ENCODE measurements around the gene CEP97. TPM values are rescaled to one million over a fixed set of nuclear protein-coding genes. Genes with fewer than 3 reads are reported as not detected.

Gene CEP97
- total RNA-seq, 2 donors from 2014 or later: 13.7 to 21.3 TPM

DNA sequence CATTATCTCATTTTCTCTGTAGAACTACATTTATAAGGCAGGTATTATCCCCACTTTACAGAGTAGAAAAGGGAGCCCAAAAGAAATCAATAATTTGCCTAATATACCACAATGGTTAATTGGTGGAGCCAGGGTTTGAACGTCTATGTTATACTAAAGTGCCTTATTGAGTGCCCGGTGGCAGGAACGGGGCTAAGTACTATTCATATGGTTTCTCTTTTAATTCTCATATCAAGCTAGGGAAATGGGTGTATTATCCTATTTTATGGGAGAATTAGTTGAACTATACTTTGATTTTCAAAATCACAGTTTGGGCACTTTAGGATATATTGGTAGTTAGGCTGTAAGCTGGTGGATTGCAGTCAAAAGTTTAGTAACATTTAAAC is 1.5 kb downstream of the CEP97 start:
- Histone ChIP-seq H3K4me1 (ENCODE audit: control insufficient read depth, insufficient read depth, low read length) (peaks cover 8% of the 10 kb centered on the region), H3K4me3 (ENCODE audit: low read length) (peak overlapping the region; percentile 93), H3K9ac (ENCODE audit: extremely low read depth, low read length, poor library complexity, severe bottlenecking) (no peak overlapping the region), H3K27me3 (ENCODE audit: control insufficient read depth, insufficient read depth, low read length, poor library complexity, severe bottlenecking) (no peaks in the 10 kb centered on the region), H3K36me3 (ENCODE audit: control insufficient read depth, insufficient read depth, low read length) (peaks cover 25% of the 10 kb centered on the region), H3K27ac (ENCODE audit: low read depth, low read length) (no peak overlapping the region), H3K9me3 (ENCODE audit: control insufficient read depth, low read length) (no peaks in the 10 kb centered on the region)
- Mint-ChIP-seq H3K9me3 (no peaks in the 10 kb centered on the region), H3K27ac (peak overlapping the region; percentile 95), H3K4me3 (peak overlapping the region; percentile 90), H3K36me3 (ENCODE audit: low read depth) (peaks cover 20% of the 10 kb centered on the region), H3K4me1 (peaks cover 12% of the 10 kb centered on the region), H3K27me3 (ENCODE audit: insufficient read depth) (no peaks in the 10 kb centered on the region)
- DNase-seq: no peak
- WGBS, 2 experiments (ENCODE audit: insufficient coverage in 1 of 2, insufficient read length in 1 of 2): 64% methylated on average over 3 of the region's 3 CpGs; no CpG with 5 or more reads in 1 of the 2 experiments
- TF ChIP-seq, protein P1, sequence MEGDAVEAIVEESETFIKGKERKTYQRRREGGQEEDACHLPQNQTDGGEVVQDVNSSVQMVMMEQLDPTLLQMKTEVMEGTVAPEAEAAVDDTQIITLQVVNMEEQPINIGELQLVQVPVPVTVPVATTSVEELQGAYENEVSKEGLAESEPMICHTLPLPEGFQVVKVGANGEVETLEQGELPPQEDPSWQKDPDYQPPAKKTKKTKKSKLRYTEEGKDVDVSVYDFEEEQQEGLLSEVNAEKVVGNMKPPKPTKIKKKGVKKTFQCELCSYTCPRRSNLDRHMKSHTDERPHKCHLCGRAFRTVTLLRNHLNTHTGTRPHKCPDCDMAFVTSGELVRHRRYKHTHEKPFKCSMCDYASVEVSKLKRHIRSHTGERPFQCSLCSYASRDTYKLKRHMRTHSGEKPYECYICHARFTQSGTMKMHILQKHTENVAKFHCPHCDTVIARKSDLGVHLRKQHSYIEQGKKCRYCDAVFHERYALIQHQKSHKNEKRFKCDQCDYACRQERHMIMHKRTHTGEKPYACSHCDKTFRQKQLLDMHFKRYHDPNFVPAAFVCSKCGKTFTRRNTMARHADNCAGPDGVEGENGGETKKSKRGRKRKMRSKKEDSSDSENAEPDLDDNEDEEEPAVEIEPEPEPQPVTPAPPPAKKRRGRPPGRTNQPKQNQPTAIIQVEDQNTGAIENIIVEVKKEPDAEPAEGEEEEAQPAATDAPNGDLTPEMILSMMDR (conservative IDR thresholded peaks at IDR 0.05): no peak

DNA sequence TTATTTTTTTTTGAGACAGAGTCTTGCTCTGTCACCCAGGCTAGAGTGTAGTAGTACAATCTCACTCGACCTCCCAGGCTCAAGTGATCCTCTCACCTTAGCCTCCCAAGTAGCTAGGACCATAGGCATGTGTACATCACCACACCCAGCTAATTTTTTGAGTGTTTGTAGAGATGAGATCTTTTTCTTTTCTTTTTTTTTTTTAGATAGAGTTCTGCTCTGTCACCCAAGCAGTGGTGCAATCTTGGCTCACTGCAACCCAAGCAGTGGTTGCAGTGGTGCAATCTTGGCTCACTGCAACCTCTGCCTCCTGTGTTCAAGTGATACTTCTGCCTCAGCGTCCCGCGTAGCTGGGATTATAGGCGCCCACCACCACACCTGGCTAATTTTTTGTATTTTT is 5.2 kb downstream of the CEP97 start:
- WGBS, 2 experiments (ENCODE audit: insufficient coverage in 1 of 2, insufficient read length in 1 of 2): 89 to 95% methylated on average over 4 to 5 of the region's 5 CpGs
- H3K9ac ChIP-seq (ENCODE audit: extremely low read depth, low read length, poor library complexity, severe bottlenecking): no peak overlapping the region

DNA sequence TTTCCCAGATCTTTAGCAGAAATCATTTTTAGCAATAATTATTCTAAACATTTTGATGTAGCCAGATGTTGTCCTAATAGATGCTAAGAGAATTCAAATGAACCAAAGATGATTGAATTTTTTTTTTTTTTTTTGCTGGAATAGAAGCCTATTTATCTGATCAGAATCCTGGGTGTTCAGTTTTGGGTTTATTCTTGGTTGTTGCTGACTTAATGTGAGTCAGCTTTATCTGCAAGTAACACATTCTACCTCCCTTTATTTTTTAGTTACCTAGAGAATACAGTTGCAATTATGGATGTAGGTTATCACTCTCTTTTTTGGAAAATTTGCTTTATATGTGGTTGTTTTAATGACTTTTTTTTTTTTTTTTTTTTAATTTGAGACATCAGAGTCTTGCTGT is 6.4 kb downstream of the CEP97 start:
- no peak for DNase-seq
- Mint-ChIP-seq H3K9me3 (no peaks in the 10 kb centered on the region), H3K4me3 (no peak overlapping the region), H3K27me3 (ENCODE audit: insufficient read depth) (no peaks in the 10 kb centered on the region), H3K4me1 (peaks cover 2% of the 10 kb centered on the region), H3K36me3 (ENCODE audit: low read depth) (peaks cover 65% of the 10 kb centered on the region), H3K27ac (no peak overlapping the region)
- peaks cover 2% of the 10 kb centered on the region for H3K4me1 ChIP-seq (ENCODE audit: control insufficient read depth, insufficient read depth, low read length)
- TF ChIP-seq, protein P1 (conservative IDR thresholded peaks at IDR 0.05): no peak
- no peaks in the 10 kb centered on the region for H3K27me3 ChIP-seq (ENCODE audit: control insufficient read depth, insufficient read depth, low read length, poor library complexity, severe bottlenecking)
- no peak overlapping the region for H3K9ac ChIP-seq (ENCODE audit: extremely low read depth, low read length, poor library complexity, severe bottlenecking)
- H3K9me3 ChIP-seq (ENCODE audit: control insufficient read depth, low read length): peaks cover 6% of the 10 kb centered on the region
- H3K36me3 ChIP-seq (ENCODE audit: control insufficient read depth, insufficient read depth, low read length): peaks cover 68% of the 10 kb centered on the region
- no peak overlapping the region for H3K27ac ChIP-seq (ENCODE audit: low read depth, low read length)
- no peak overlapping the region for H3K4me3 ChIP-seq (ENCODE audit: low read length)

More for the DNA sequence above, 5.2 kb downstream of the CEP97 start:
- Mint-ChIP-seq H3K27ac (no peak overlapping the region), H3K27me3 (ENCODE audit: insufficient read depth) (no peaks in the 10 kb centered on the region), H3K36me3 (ENCODE audit: low read depth) (peaks cover 52% of the 10 kb centered on the region), H3K9me3 (no peaks in the 10 kb centered on the region), H3K4me3 (no peak overlapping the region), H3K4me1 (peaks cover 6% of the 10 kb centered on the region)
- no peak overlapping the region for H3K4me3 ChIP-seq (ENCODE audit: low read length)
- H3K36me3 ChIP-seq (ENCODE audit: control insufficient read depth, insufficient read depth, low read length): peaks cover 56% of the 10 kb centered on the region
- H3K4me1 ChIP-seq (ENCODE audit: control insufficient read depth, insufficient read depth, low read length): peaks cover 3% of the 10 kb centered on the region
- peaks cover 4% of the 10 kb centered on the region for H3K9me3 ChIP-seq (ENCODE audit: control insufficient read depth, low read length)
- TF ChIP-seq, protein P1 (conservative IDR thresholded peaks at IDR 0.05): no peak
- no peak overlapping the region for H3K27ac ChIP-seq (ENCODE audit: low read depth, low read length)
- DNase-seq: no peak
- no peaks in the 10 kb centered on the region for H3K27me3 ChIP-seq (ENCODE audit: control insufficient read depth, insufficient read depth, low read length, poor library complexity, severe bottlenecking)

Data from endodermal cell (in vitro differentiated cells).